Uterus (tissue), 4 donors: ENCODE measurements around the gene IL17A. TPM values are rescaled to one million over a fixed set of nuclear protein-coding genes. Genes with fewer than 3 reads are reported as not detected.
A peak's percentile ranks its signal among the peaks of the same experiment; 100 is the strongest.

Experiments used
- DNase-seq, 2 donors: peaks; one replicate each; pipeline ENCODE4 v3.0.0-alpha.2; 2019 to 2020
- H3K27ac ChIP-seq, 2 donors: fragments of 200-600 bp; sonication (generic); 1 replicate in 1 of 2; 2 replicates in 1 of 2; pipeline ENCODE4 v1.5.1; 2016 to 2018
- H3K27me3 ChIP-seq, 2 donors: fragments of 200-600 bp; sonication (generic); one replicate each; pipeline ENCODE4 v1.5.1; 2018 to 2019; ENCODE audit warnings: control low read depth in 1 of 2
- H3K36me3 ChIP-seq, 2 donors: fragments of 200-600 bp; sonication (generic); one replicate each; pipeline ENCODE4 v1.5.1; 2019; ENCODE audit warnings: control low read depth in 1 of 2
- H3K4me1 ChIP-seq, 2 donors: fragments of 200-600 bp; sonication (generic); one replicate each; pipeline ENCODE4 v1.5.1; 2018 to 2019; ENCODE audit warnings: control low read depth in 1 of 2
- H3K4me3 ChIP-seq, 2 donors: fragments of 200-600 bp; sonication (generic); 1 replicate in 1 of 2; 2 replicates in 1 of 2; pipeline ENCODE4 v1.5.1; 2018 to 2019; ENCODE audit warnings: mild to moderate bottlenecking in 1 of 2
- H3K9me3 ChIP-seq, 2 donors: fragments of 200-600 bp; sonication (generic); one replicate each; pipeline ENCODE4 v1.5.1; 2019; ENCODE audit warnings: control low read depth in 1 of 2
- CTCF ChIP-seq, 4 experiments: fragments of 200-600 bp in 2 of 4; fragments of 450-650 bp in 2 of 4; sonication (generic) in 2 of 4; IDR thresholded peaks; one replicate each; pipeline ENCODE4 v1.5.1; 2016 to 2019; ENCODE audit warnings: antibody characterized with exemption in 4 of 4, mild to moderate bottlenecking in 2 of 4, moderate library complexity in 1 of 4
- POLR2A ChIP-seq, 2 donors: fragments of 450-650 bp; IDR thresholded peaks; one replicate each; pipeline ENCODE4 v1.6.1; 2016; ENCODE audit warnings: antibody characterized with exemption in 2 of 2, mild to moderate bottlenecking in 1 of 2, moderate library complexity in 1 of 2
- intact Hi-C: fragments of 100-400 bp; cut with DNase I; formaldehyde crosslinking; loops from one replicate; pipeline ENCODE4 v1.15.1; 2023; ENCODE audit warnings: low total_unique reads
- microRNA counts, 2 donors: library from miRNA; unstranded; fragments of <30 nt; microRNA quantifications; one replicate each; lab custom pipeline; 2016 to 2017
- microRNA-seq: library from miRNA; unstranded; fragments of <30 nt; microRNA quantifications from one replicate; pipeline ENCODE4, GENCODE V29; 2016; ENCODE audit warnings: borderline microRNAs expressed, borderline replicate concordance
- small RNA-seq: library from RNA; depleted of rRNA; stranded (forward); fragments of <200 nt; gene quantifications from one replicate; pipeline ENCODE3, GENCODE V24; 2016
- total RNA-seq, 4 donors: library from RNA; depleted of rRNA in 3 of 4; stranded (reverse); fragments of >200 nt in 3 of 4; gene quantifications; one replicate each; pipeline versions ENCODE4 v1.1.0 to v1.2.4, GENCODE V29; 2014 to 2023
- donor health status: DM: yes; HTN: yes; CAD: no.

Gene IL17A
- total RNA-seq, 4 donors from 2014 or later: 0.40 TPM; not detected in 3

- Histone ChIP-seq H3K27me3 (no peaks in the 10 kb centered on the region), H3K4me3 (no peak overlapping the region), H3K9me3 (no peaks in the 10 kb centered on the region), H3K27ac (no peak overlapping the region), H3K4me1 (no peaks in the 10 kb centered on the region), H3K36me3 (no peaks in the 10 kb centered on the region)
- no peak for TF ChIP-seq POLR2A (IDR thresholded peaks at IDR 0.05)
- no peak for DNase-seq
- intact Hi-C loops: no loop called here
These were observed 41.3 kb downstream of the IL17A start for GRCh38 chr6:52227495-52227894.

GRCh38 chr6:52230685-52231084 is 44.5 kb downstream of the IL17A start:
- H3K4me3 ChIP-seq: no peak overlapping the region
- intact Hi-C loops: no loop called here
- TF ChIP-seq CTCF (IDR thresholded peaks at IDR 0.05): no peak
- no peak for TF ChIP-seq POLR2A (IDR thresholded peaks at IDR 0.05)
- no peaks in the 10 kb centered on the region for H3K9me3 ChIP-seq
- H3K27ac ChIP-seq: no peak overlapping the region
- H3K27me3 ChIP-seq: no peaks in the 10 kb centered on the region
- H3K36me3 ChIP-seq: no peaks in the 10 kb centered on the region
- no peak for DNase-seq
- no peaks in the 10 kb centered on the region for H3K4me1 ChIP-seq

- no peak for DNase-seq
- intact Hi-C loops: no loop called here
- no peak overlapping the region for H3K4me3 ChIP-seq
These were observed 45.4 kb downstream of the IL17A start for GRCh38 chr6:52231406-52232127.

GRCh38 chr6:52233005-52233404 is 46.8 kb downstream of the IL17A start:
- intact Hi-C loops: no loop called here
- TF ChIP-seq CTCF (IDR thresholded peaks at IDR 0.05) (no peak), POLR2A (IDR thresholded peaks at IDR 0.05) (no peak)
- no peaks in the 10 kb centered on the region for H3K27me3 ChIP-seq

More at GRCh38 chr6:52231406-52232127, 45.4 kb downstream of the IL17A start:
- Histone ChIP-seq H3K27me3 (no peaks in the 10 kb centered on the region), H3K4me1 (no peaks in the 10 kb centered on the region), H3K36me3 (no peaks in the 10 kb centered on the region), H3K27ac (no peak overlapping the region), H3K9me3 (no peaks in the 10 kb centered on the region)
- TF ChIP-seq CTCF (IDR thresholded peaks at IDR 0.05): no peak
- TF ChIP-seq POLR2A (IDR thresholded peaks at IDR 0.05): no peak

GRCh38 chr6:52233975-52234823 is 48.0 kb downstream of the IL17A start:
- no peaks in the 10 kb centered on the region for H3K4me1 ChIP-seq
- no peaks in the 10 kb centered on the region for H3K36me3 ChIP-seq
- intact Hi-C loops: no loop called here
- no peaks in the 10 kb centered on the region for H3K9me3 ChIP-seq
- H3K27ac ChIP-seq: no peak overlapping the region
- H3K27me3 ChIP-seq: no peaks in the 10 kb centered on the region
- H3K4me3 ChIP-seq: no peak overlapping the region
- TF ChIP-seq CTCF (IDR thresholded peaks at IDR 0.05) (peak in 2 of 4 experiments; percentile 27 to 35), POLR2A (IDR thresholded peaks at IDR 0.05) (no peak)
- DNase-seq: no peak

More at GRCh38 chr6:52233005-52233404, 46.8 kb downstream of the IL17A start:
- DNase-seq: no peak
- Histone ChIP-seq H3K27ac (no peak overlapping the region), H3K4me3 (no peak overlapping the region), H3K9me3 (no peaks in the 10 kb centered on the region), H3K4me1 (no peaks in the 10 kb centered on the region), H3K36me3 (no peaks in the 10 kb centered on the region)

MicroRNA genes within 50 kb of the gene (microRNA counts, 767-probe panel; counts per million panel counts)
- microRNA hsa-miR-133b (lab: Ali Mortazavi, UCI) (0 counts per million in 2 donors), microRNA hsa-miR-206 (lab: Ali Mortazavi, UCI) (0 counts per million in 2 donors)

Small RNA genes lying within 50 kb of the gene (microRNA-seq; reads per million reads assigned to microRNA genes)
- gene MIR133B (not detected), gene MIR206 (34.3 reads per million, percentile 40 among the genes with 10 or more reads in this experiment)

Small RNA genes lying within 50 kb of the gene (small RNA-seq; reads per million reads assigned to genes)
- gene MIR133B: not detected
- not detected for gene MIR206

Other genes starting within 250 kb of the IL17A start
- under 1 TPM in 3 of 4 donors, not detected in 1; 0.09 to 0.83 (median 0.29) TPM for gene PKHD1, start 98.8 kb upstream of the IL17A start, total RNA-seq
- not detected for gene IL17F, start 58.1 kb downstream of the IL17A start, total RNA-seq
- gene MCM3, start 98.4 kb downstream of the IL17A start, total RNA-seq: 100 to 1,000 TPM in 1 of 4 donors, 10 to 100 TPM in 3; 21.8 to 120 (median 64.7) TPM
- 10 to 100 TPM; 12.3 to 24.7 (median 13.9) TPM for gene PAQR8, start 175.8 kb downstream of the IL17A start, total RNA-seq
- 10 to 100 TPM; 15.6 to 63.0 (median 29.5) TPM for gene EFHC1, start 234.0 kb downstream of the IL17A start, total RNA-seq